ENCODE measurements around the gene THAP3.

GRCh38 chr1:6621429-6622391 is 3.0 kb upstream of the THAP3 start:
- no peak for TF ChIP-seq CTCF (IDR thresholded peaks at IDR 0.05)
- no peak for TF ChIP-seq POLR2AphosphoS5 (IDR thresholded peaks at IDR 0.05)
